Subcutaneous adipose tissue (tissue), 4 donors: ENCODE data around the gene APOF. TPM values are rescaled to one million over a fixed set of nuclear protein-coding genes. Genes with fewer than 3 reads are reported as not detected.

ENCODE experiments used
- CTCF ChIP-seq: fragments of 450-650 bp; IDR thresholded peaks from one replicate; pipeline ENCODE4 v1.5.1; 2016; ENCODE audit warnings: low read depth, mild to moderate bottlenecking, control low read depth, antibody characterized with exemption, moderate library complexity
- total RNA-seq, 4 donors: library from RNA; depleted of rRNA; stranded (reverse); fragments of >200 nt; gene quantifications; one replicate each; pipeline ENCODE4 v1.1.0, GENCODE V29; 2016

The APOF gene
- not detected for total RNA-seq

GRCh38 chr12:56362130-56363059 lies at the start of gene APOF:
Gene APOF, minus strand, starts transcription at chr12:56362857. Its CDS starts 112 bp downstream, at chr12:56362745.
- no peak for TF ChIP-seq CTCF

- no peak for TF ChIP-seq CTCF
Measured at GRCh38 chr12:56411781-56412639, 49.4 kb upstream of the APOF start.

GRCh38 chr12:56410768-56411167 lies 48.1 kb upstream of the APOF start:
- no peak for TF ChIP-seq CTCF

GRCh38 chr12:56408799-56409417 lies 46.3 kb upstream of the APOF start:
- no peak for TF ChIP-seq CTCF

- TF ChIP-seq CTCF = no peak
Measured at GRCh38 chr12:56398324-56398723, 35.7 kb upstream of the APOF start.

- TF ChIP-seq CTCF = no peak
Measured at GRCh38 chr12:56392331-56392730, 29.7 kb upstream of the APOF start.
